NOMO-1 treated with dmso at 0.1 percent for 144 hours (cell line): ENCODE data around the gene PSRC1.

Experiments used
- DNase-seq: peaks from one replicate; lab custom pipeline; 2025; ENCODE audit not compliant: unreplicated experiment; lab: John Stamatoyannopoulos, UW

Gene PSRC1

GRCh38 chr1:109272831-109273547 lies 10.0 kb downstream of the PSRC1 start:
- DNase-seq: no peak

GRCh38 chr1:109272021-109272799 lies 10.7 kb downstream of the PSRC1 start:
- DNase-seq: no peak

GRCh38 chr1:109271458-109271857 lies 11.5 kb downstream of the PSRC1 start:
- DNase-seq: no peak

- no peak for DNase-seq
Observed at GRCh38 chr1:109270623-109271317, 12.2 kb downstream of the PSRC1 start.

GRCh38 chr1:109269981-109270622 lies 12.8 kb downstream of the PSRC1 start:
- no peak for DNase-seq

GRCh38 chr1:109269212-109269980 lies 13.5 kb downstream of the PSRC1 start:
- no peak for DNase-seq

GRCh38 chr1:109268431-109269211 lies 14.3 kb downstream of the PSRC1 start:
- DNase-seq: no peak

- DNase-seq: no peak
Observed at GRCh38 chr1:109267743-109268300, 15.1 kb downstream of the PSRC1 start.

GRCh38 chr1:109266965-109267364 lies 16.0 kb downstream of the PSRC1 start:
- no peak for DNase-seq

- no peak for DNase-seq
Observed at GRCh38 chr1:109265741-109266330, 17.1 kb downstream of the PSRC1 start.

GRCh38 chr1:109265016-109265415 lies 17.9 kb downstream of the PSRC1 start:
- DNase-seq: no peak

- no peak for DNase-seq
Observed at GRCh38 chr1:109264379-109264755, 18.6 kb downstream of the PSRC1 start.

- DNase-seq: no peak
Observed at GRCh38 chr1:109263597-109264378, 19.2 kb downstream of the PSRC1 start.

- no peak for DNase-seq
Observed at GRCh38 chr1:109263234-109263596, 19.7 kb downstream of the PSRC1 start.

GRCh38 chr1:109262231-109263055 lies 20.5 kb downstream of the PSRC1 start:
- no peak for DNase-seq

- DNase-seq: no peak
Observed at GRCh38 chr1:109261578-109261977, 21.4 kb downstream of the PSRC1 start.

- no peak for DNase-seq
Observed at GRCh38 chr1:109261006-109261405, 21.9 kb downstream of the PSRC1 start.
